HEK293T (cell line): ENCODE data around the gene B3GNT4.

Source experiments
- CTCF ChIA-PET: fragments of 350-600 bp; formaldehyde crosslinking; extraction: SDS; loops from one replicate; lab custom pipeline; 2021; ENCODE audit warnings: antibody characterized with exemption, inconsistent platforms; lab: Yijun Ruan, JAX
- POLR2A ChIA-PET: fragments of 350-600 bp; formaldehyde crosslinking; extraction: SDS; loops from one replicate; lab custom pipeline; 2020; ENCODE audit warnings: antibody characterized with exemption, inconsistent platforms; lab: Yijun Ruan, JAX
- DNase-seq: peaks from one replicate; pipeline ENCODE4 v3.0.0; 2012; ENCODE audit warnings: mixed read lengths; ENCODE audit errors: extremely low spot score
- ARNT ChIP-seq: fragments of 450-650 bp; IDR thresholded peaks from 2 replicates; pipeline ENCODE4 v1.6.1; 2017; ENCODE audit warnings: mild to moderate bottlenecking
- BHLHE40 ChIP-seq: fragments of 450-650 bp; IDR thresholded peaks from 2 replicates; pipeline ENCODE4 v1.6.1; 2016; ENCODE audit warnings: mild to moderate bottlenecking, moderate library complexity, borderline replicate concordance
- CTBP1 ChIP-seq: fragments of 450-650 bp; IDR thresholded peaks from 2 replicates; pipeline ENCODE4 v1.6.1; 2016; ENCODE audit warnings: borderline replicate concordance
- ELF4 ChIP-seq: fragments of 450-650 bp; IDR thresholded peaks from 2 replicates; pipeline ENCODE4 v1.6.1; 2017; ENCODE audit warnings: antibody characterized with exemption
- FOXA1 ChIP-seq: fragments of 450-650 bp; IDR thresholded peaks from 2 replicates; pipeline ENCODE4 v1.6.1; 2016; ENCODE audit warnings: mild to moderate bottlenecking
- FOXK2 ChIP-seq: fragments of 450-650 bp; IDR thresholded peaks from 2 replicates; pipeline ENCODE4 v1.6.1; 2016; ENCODE audit warnings: mild to moderate bottlenecking
- FOXM1 ChIP-seq: fragments of 450-650 bp; IDR thresholded peaks from 2 replicates; pipeline ENCODE4 v1.6.1; 2017; ENCODE audit warnings: mild to moderate bottlenecking, borderline replicate concordance
- HDGF ChIP-seq: fragments of 450-650 bp; IDR thresholded peaks from 2 replicates; pipeline ENCODE4 v1.6.1; 2017; ENCODE audit warnings: antibody characterized with exemption, borderline replicate concordance
- L3MBTL2 ChIP-seq: fragments of 450-650 bp; conservative IDR thresholded peaks from 2 replicates; pipeline ENCODE4 v1.6.1; 2016; ENCODE audit warnings: mild to moderate bottlenecking
- LEF1 ChIP-seq: fragments of 450-650 bp; IDR thresholded peaks from 2 replicates; pipeline ENCODE4 v1.6.1; 2017; ENCODE audit warnings: mild to moderate bottlenecking, borderline replicate concordance
- NFRKB ChIP-seq: fragments of 450-650 bp; IDR thresholded peaks from 2 replicates; pipeline ENCODE4 v1.6.1; 2016; ENCODE audit warnings: mild to moderate bottlenecking, moderate library complexity
- PKNOX1 ChIP-seq: fragments of 450-650 bp; IDR thresholded peaks from 2 replicates; pipeline ENCODE4 v1.6.1; 2016
- SP1 ChIP-seq: fragments of 450-650 bp; IDR thresholded peaks from 2 replicates; pipeline ENCODE4 v1.6.1; 2017
- SUZ12 ChIP-seq: fragments of 450-650 bp; IDR thresholded peaks from 2 replicates; pipeline ENCODE4 v1.6.1; 2016; ENCODE audit warnings: mild to moderate bottlenecking
- TARDBP ChIP-seq: fragments of 450-650 bp; IDR thresholded peaks from 2 replicates; pipeline ENCODE4 v1.6.1; 2016
- ZNF384 ChIP-seq: fragments of 450-650 bp; IDR thresholded peaks from 2 replicates; pipeline ENCODE4 v1.6.1; 2016

Gene B3GNT4

GRCh38 chr12:122227341-122227740 lies 23.8 kb downstream of the B3GNT4 start:
- ChIA-PET CTCF (no interaction called here), POLR2A (no interaction called here)
- TF ChIP-seq L3MBTL2: no peak
- no peak for TF ChIP-seq BHLHE40
- TF ChIP-seq LEF1: no peak
- TF ChIP-seq FOXK2: no peak
- no peak for TF ChIP-seq FOXM1
- no peak for TF ChIP-seq SUZ12
- TF ChIP-seq ELF4: no peak
- TF ChIP-seq TARDBP: no peak
- no peak for TF ChIP-seq FOXA1
- no peak for DNase-seq

DNA sequence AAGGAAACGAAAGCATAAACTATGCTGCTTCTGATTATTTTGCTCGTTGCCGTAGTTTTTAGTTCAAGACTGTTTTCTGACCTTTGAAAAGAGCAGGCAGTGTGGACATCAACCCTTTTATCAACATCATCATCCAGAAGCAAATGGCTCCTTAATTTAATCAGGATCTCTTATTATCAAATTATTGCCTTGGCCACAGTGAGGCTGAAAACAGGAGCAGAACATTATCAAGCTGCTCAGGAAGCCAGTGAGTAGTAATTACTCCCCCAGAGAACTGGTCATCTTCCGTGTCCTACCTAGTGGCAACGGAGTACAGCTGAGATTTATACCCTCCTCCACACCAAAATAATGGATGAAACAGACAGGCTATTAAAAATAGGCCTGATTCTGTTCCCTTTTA lies 24.6 kb downstream of the B3GNT4 start:
- no peak for DNase-seq
- TF ChIP-seq BHLHE40 (no peak), L3MBTL2 (no peak), LEF1 (no peak), SP1 (no peak), TARDBP (no peak), FOXK2 (no peak), FOXM1 (no peak), ZNF384 (no peak), NFRKB (no peak)
- POLR2A ChIA-PET: no interaction called here
- CTCF ChIA-PET: no interaction called here

DNA sequence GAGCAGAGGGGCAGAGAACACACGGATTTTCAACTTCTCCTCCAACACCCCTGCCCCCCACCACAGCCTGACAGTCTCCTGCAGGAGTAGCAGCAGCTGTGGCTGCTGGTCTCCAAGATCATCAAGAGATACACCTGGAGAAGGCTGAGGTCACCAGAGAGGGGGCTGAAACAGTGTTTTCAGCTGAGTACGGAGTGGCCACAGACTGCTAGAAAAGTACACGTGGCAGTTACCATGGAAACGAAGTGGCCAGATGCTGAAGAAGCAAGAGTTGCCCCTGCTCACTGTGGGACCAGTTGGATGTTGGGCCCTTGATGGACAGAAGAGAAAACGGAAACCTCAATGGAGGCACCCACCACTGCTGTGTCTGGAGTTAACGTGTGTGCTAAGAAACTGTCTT lies 27.3 kb downstream of the B3GNT4 start:
- CTCF ChIA-PET: no interaction called here
- POLR2A ChIA-PET: no interaction called here
- no peak for DNase-seq
- TF ChIP-seq CTBP1 (no peak), ZNF384 (no peak), FOXM1 (no peak), LEF1 (no peak), SP1 (no peak)

DNA sequence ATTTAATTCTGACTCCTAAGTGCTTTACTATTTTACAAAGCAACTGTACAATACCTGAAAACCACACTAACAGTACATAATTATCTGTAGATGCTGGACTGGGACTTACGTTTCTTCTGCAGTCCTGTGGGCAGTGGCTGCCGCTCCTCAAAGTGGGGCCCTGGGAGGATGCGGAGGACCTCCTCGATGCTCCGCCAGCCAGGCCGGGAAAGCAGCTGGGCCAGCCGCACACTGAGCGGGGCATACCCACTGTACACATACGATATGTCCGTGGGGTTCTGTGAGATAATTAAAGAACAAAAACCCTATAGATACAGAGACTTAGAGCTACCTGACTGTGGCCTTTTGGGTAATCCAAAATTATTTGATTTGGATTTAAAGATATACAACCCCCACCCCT lies 29.2 kb downstream of the B3GNT4 start:
- no peak for TF ChIP-seq CTBP1
- TF ChIP-seq FOXM1: no peak
- no peak for TF ChIP-seq BHLHE40
- no peak for TF ChIP-seq ARNT
- no peak for TF ChIP-seq ELF4
- no peak for TF ChIP-seq PKNOX1
- no peak for TF ChIP-seq SP1
- TF ChIP-seq LEF1: no peak
- TF ChIP-seq ZNF384: no peak
- no peak for TF ChIP-seq NFRKB

GRCh38 chr12:122235741-122236140 lies 32.2 kb downstream of the B3GNT4 start:
- ChIA-PET POLR2A (interaction anchor here (1.0 kb wide), 1 partner anchor 10 kb away, joined by 3 read pairs; the partner anchor contains the start of gene DIABLO), CTCF (no interaction called here)
- no peak for TF ChIP-seq NFRKB
- no peak for TF ChIP-seq TARDBP
- no peak for DNase-seq

More for the DNA sequence above, 29.2 kb downstream of the B3GNT4 start:
- DNase-seq: no peak
- POLR2A ChIA-PET: no interaction called here
- CTCF ChIA-PET: no interaction called here

DNA sequence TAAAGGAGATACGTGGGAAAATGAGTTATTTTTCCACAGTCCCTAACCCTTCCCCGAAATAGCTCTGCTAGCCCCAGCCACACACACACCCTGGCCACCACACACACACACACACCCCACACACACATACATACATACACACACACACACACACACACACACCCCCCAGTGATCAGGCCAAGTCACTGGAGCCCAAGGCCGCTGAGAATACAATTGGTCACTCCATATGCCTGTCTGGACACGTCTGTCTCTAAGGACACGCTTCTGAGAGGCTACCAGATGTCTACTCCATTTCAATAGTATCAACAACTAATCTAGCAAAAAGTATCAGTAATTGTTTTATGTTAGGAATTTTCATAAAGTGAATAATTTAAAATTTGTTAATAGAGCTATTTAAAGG lies 35.4 kb downstream of the B3GNT4 start:
- POLR2A ChIA-PET: no interaction called here

GRCh38 chr12:122243965-122244364 lies 40.5 kb downstream of the B3GNT4 start:
- no peak for DNase-seq
- ChIA-PET CTCF (no interaction called here), POLR2A (no interaction called here)
- TF ChIP-seq SUZ12 (no peak), LEF1 (no peak), L3MBTL2 (no peak), FOXA1 (no peak), CTBP1 (no peak), SP1 (no peak), ARNT (no peak), NFRKB (no peak), TARDBP (no peak), FOXK2 (no peak), ZNF384 (no peak), HDGF (no peak), BHLHE40 (no peak)

More for the DNA sequence above, 35.4 kb downstream of the B3GNT4 start:
- CTCF ChIA-PET: no interaction called here
- DNase-seq: no peak
- TF ChIP-seq NFRKB (no peak), L3MBTL2 (no peak), FOXK2 (no peak), TARDBP (no peak), PKNOX1 (no peak), ELF4 (no peak), ARNT (no peak), FOXA1 (no peak)

DNA sequence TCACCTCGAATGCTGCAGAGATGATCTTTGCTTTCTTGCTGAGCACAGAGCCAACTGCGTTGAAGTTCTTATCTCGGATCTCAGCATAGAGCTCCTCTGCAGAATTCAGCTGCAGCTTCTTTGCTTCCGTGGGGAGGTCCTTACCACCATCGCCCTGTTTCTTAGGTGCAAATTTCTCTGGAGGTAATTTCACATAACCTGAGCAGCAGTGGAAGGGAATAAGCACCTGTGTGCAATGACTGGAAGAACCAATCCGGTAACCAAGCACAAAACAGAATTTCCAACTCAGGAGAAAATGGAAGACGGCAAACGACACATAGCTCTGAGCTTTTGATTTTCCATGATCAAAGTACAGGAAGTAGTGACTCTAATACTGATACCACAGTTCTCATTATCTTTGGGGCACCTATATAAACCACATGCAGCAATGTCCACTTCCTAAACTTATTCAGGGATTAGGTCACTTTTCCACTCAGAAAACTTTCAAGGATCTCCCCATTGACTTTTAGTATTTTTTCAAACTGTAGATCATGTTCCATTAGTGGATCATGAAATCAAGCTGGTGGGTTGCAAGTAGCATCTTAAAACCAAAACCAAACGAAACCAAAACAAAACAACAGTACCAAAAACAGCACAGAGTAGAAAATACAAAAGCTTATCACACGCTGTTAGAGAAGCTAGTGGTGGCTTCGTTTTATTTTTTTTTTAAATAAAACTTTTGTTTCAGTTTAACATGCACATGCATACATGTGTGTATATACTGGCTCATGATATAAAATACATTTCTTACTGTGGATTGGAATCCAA lies 41.3 kb downstream of the B3GNT4 start:
- DNase-seq: no peak
- TF ChIP-seq SP1: no peak
- TF ChIP-seq ARNT: no peak
- TF ChIP-seq FOXA1: no peak
- TF ChIP-seq ZNF384: no peak
- TF ChIP-seq L3MBTL2: no peak
- TF ChIP-seq FOXM1: no peak
- TF ChIP-seq TARDBP: no peak
- ChIA-PET POLR2A (no interaction called here), CTCF (no interaction called here)
